GM18951 (cell line): Measurements from ENCODE around the gene TSHZ2.

Experiments used
- POLR2A ChIP-seq: IDR thresholded peaks from 4 replicates; pipeline ENCODE4 v1.6.1; 2011; ENCODE audit warnings: mild to moderate bottlenecking; ENCODE audit not compliant: insufficient read length, insufficient read depth; ENCODE audit errors: extremely low read depth
- in situ Hi-C: fragments of 300-500 bp; cut with MboI; formaldehyde crosslinking; loops from one replicate; pipeline ENCODE4 v1.12.0; 2022; ENCODE audit warnings: low sequenced_read_pairs, mixed read lengths, inconsistent platforms; ENCODE audit not compliant: unreplicated experiment

Gene TSHZ2

GRCh38 chr20:53032478-53032932 is 60.3 kb downstream of the TSHZ2 start:
- in situ Hi-C loops = no loop called here
- TF ChIP-seq POLR2A = no peak

GRCh38 chr20:53033176-53033575 is 61.0 kb downstream of the TSHZ2 start:
- TF ChIP-seq POLR2A = no peak

GRCh38 chr20:53034899-53035298 is 62.7 kb downstream of the TSHZ2 start:
- in situ Hi-C loops = no loop called here
- TF ChIP-seq POLR2A = no peak

More at GRCh38 chr20:53033176-53033575, 61.0 kb downstream of the TSHZ2 start:
- in situ Hi-C loops = no loop called here

GRCh38 chr20:53036992-53037391 is 64.8 kb downstream of the TSHZ2 start:
- in situ Hi-C loops = no loop called here
- no peak for TF ChIP-seq POLR2A

GRCh38 chr20:53037621-53038020 is 65.5 kb downstream of the TSHZ2 start:
- in situ Hi-C loops = no loop called here
- no peak for TF ChIP-seq POLR2A

GRCh38 chr20:53038299-53038698 is 66.1 kb downstream of the TSHZ2 start:
- TF ChIP-seq POLR2A = no peak
- in situ Hi-C loops = no loop called here

- no peak for TF ChIP-seq POLR2A
- in situ Hi-C loops = no loop called here
Measured at GRCh38 chr20:53040693-53041589, 68.8 kb downstream of the TSHZ2 start.

- TF ChIP-seq POLR2A = no peak
- in situ Hi-C loops = no loop called here
Measured at GRCh38 chr20:53042521-53042920, 70.4 kb downstream of the TSHZ2 start.

GRCh38 chr20:53044296-53044695 is 72.1 kb downstream of the TSHZ2 start:
- no peak for TF ChIP-seq POLR2A
- in situ Hi-C loops = no loop called here

- no peak for TF ChIP-seq POLR2A
- in situ Hi-C loops = no loop called here
Measured at GRCh38 chr20:53045941-53046340, 73.8 kb downstream of the TSHZ2 start.

GRCh38 chr20:53047203-53047602 is 75.0 kb downstream of the TSHZ2 start:
- in situ Hi-C loops = no loop called here
- no peak for TF ChIP-seq POLR2A

- in situ Hi-C loops = no loop called here
- no peak for TF ChIP-seq POLR2A
Measured at GRCh38 chr20:53048387-53048786, 76.2 kb downstream of the TSHZ2 start.

GRCh38 chr20:53050338-53050737 is 78.2 kb downstream of the TSHZ2 start:
- no peak for TF ChIP-seq POLR2A
- in situ Hi-C loops = no loop called here

GRCh38 chr20:53052380-53052779 is 80.2 kb downstream of the TSHZ2 start:
- TF ChIP-seq POLR2A = no peak
- in situ Hi-C loops = no loop called here

- TF ChIP-seq POLR2A = no peak
- in situ Hi-C loops = no loop called here
Measured at GRCh38 chr20:53053595-53053994, 81.4 kb downstream of the TSHZ2 start.
